ENCODE measurements around the gene KLHL24. TPM values are rescaled to one million over a fixed set of nuclear protein-coding genes. Genes with fewer than 3 reads are reported as not detected.
"Not testable (repeated sequence)": the region's sequence is repeated elsewhere in the genome, so short reads cannot be mapped to it uniquely, and the experiment has no call there.

The KLHL24 gene
- polyA plus RNA-seq, 6 donors from 2014 or later: 46.7 to 84.9 (median 65.3) TPM

GRCh38 chr3:183619624-183620251, 15.7 kb upstream of the KLHL24 start:
- no peaks in the 10 kb centered on the region for H3K4me1 Mint-ChIP-seq
- no peak overlapping the region for H3K27ac Mint-ChIP-seq
- DNase-seq: no peak
- H3K4me3 Mint-ChIP-seq: no peak overlapping the region
- H3K27me3 Mint-ChIP-seq: peaks cover 3 to 10% (median 10%) of the 10 kb centered on the region in 3 donors
- no peaks in the 10 kb centered on the region for H3K36me3 Mint-ChIP-seq
- H3K9me3 Mint-ChIP-seq: peaks cover 1 to 9% (median 3%) of the 10 kb centered on the region in 7 donors
- no peak for ATAC-seq (ENCODE audit: low read depth in 2 of 2)

DNA sequence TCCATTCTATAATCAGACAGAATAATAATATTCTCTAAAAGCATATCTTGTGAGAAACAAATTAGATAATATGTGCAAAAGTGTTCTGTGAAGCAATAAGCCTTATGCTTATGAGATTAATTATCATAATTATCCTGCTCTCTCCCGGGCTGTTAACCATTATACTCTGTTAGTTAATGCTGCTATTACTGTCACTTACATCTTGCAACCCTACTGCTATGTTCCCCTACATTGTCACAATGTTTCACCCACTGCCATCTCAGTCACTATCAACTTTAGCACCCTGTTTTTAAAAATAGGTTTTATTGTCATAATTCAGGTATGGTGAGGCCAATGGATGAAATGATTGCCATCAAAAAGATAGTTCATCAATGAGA, 15.2 kb upstream of the KLHL24 start:
- Mint-ChIP-seq H3K9me3 (peaks cover 1 to 9% (median 3%) of the 10 kb centered on the region in 7 donors), H3K36me3 (no peaks in the 10 kb centered on the region), H3K4me1 (no peaks in the 10 kb centered on the region), H3K27ac (no peak overlapping the region), H3K27me3 (peaks cover 3 to 12% (median 5%) of the 10 kb centered on the region in 3 donors), H3K4me3 (no peak overlapping the region)
- ATAC-seq (ENCODE audit: low read depth in 2 of 2) (no peak), DNase-seq (no peak)

DNA sequence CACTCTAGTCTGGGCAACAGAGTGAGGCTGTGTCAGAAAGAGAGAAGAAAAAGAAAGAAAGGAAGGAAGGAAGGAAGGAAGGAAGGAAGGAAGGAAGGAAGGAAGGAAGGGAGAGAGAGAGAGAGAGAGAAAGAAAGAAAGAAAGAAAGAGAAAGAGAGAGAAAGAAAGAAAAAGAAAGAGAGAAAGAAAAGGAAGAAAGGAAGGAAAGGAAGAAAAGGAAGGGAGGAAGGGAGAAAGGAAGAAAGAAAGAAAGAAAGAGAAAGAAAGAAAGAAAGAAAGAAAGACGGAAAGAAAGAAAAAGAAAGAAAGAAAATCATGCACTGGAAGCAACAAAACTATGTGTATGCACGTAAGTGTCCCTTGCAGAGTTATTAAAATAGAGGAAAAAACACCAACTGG, 12.9 kb upstream of the KLHL24 start:
- ATAC-seq (ENCODE audit: low read depth in 2 of 2); H3K9me3 Mint-ChIP-seq; DNase-seq; H3K27ac Mint-ChIP-seq; H3K4me1 Mint-ChIP-seq; H3K4me3 Mint-ChIP-seq; H3K36me3 Mint-ChIP-seq: not testable (repeated sequence)
- peaks cover 0 to 12% (median 3%) of the 10 kb centered on the region in 3 donors for H3K27me3 Mint-ChIP-seq

DNA sequence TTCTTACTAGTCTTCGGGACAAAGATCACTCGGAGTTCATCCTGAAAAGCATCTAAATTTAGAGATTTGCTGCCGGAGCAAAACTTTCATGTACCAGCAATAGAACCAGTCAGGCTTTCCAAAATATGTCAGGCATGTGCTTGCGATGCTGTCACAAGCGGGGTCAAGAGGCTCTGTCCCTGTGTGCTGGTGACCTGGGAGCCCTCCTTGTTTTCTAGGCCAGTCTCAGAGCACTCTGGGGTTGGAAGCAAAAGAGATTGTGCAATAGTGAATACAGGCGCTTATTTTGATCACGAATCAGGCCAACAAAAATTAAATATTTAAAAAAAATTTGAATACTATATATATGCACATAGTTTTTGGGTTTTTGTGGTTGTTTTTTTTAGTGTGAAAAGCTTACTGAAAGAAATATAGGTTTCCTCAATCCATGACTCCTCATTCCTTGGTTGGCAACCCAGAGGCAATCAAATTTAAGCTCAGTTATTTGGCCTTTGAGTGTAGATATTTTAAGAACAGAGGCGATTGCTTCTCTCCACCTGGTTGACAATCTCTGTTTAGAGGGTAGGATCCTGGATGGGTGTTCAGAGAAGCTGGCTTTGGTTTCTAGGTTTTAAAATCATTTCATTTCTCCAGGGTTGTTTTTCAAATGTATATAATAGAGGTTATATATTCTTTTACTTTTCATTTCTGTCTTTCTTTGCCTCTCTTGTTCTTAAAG, 8.4 kb upstream of the KLHL24 start:
- peaks cover 0 to 5% of the 10 kb centered on the region in 2 donors for H3K36me3 Mint-ChIP-seq
- no peak overlapping the region for H3K4me3 Mint-ChIP-seq
- no peak overlapping the region for H3K27ac Mint-ChIP-seq
- DNase-seq (no peak), ATAC-seq (ENCODE audit: low read depth in 2 of 2) (no peak)
- peaks cover 7 to 12% (median 8%) of the 10 kb centered on the region in 3 donors for H3K27me3 Mint-ChIP-seq
- no peaks in the 10 kb centered on the region for H3K9me3 Mint-ChIP-seq
- H3K4me1 Mint-ChIP-seq: no peaks in the 10 kb centered on the region

GRCh38 chr3:183629546-183630301, 5.7 kb upstream of the KLHL24 start:
- Mint-ChIP-seq H3K4me1 (peaks cover 0 to 5% (median 0%) of the 10 kb centered on the region in 3 donors), H3K36me3 (peaks cover 0 to 5% of the 10 kb centered on the region in 2 donors), H3K4me3 (peak overlapping the region in 1 of 8 donors; percentile 25), H3K27ac (peak overlapping the region in 2 of 6 donors; percentile 57 to 97), H3K27me3 (peaks cover 2 to 8% (median 7%) of the 10 kb centered on the region in 3 donors), H3K9me3 (no peaks in the 10 kb centered on the region)
- ATAC-seq (ENCODE audit: low read depth in 2 of 2) (no peak), DNase-seq (no peak)

DNA sequence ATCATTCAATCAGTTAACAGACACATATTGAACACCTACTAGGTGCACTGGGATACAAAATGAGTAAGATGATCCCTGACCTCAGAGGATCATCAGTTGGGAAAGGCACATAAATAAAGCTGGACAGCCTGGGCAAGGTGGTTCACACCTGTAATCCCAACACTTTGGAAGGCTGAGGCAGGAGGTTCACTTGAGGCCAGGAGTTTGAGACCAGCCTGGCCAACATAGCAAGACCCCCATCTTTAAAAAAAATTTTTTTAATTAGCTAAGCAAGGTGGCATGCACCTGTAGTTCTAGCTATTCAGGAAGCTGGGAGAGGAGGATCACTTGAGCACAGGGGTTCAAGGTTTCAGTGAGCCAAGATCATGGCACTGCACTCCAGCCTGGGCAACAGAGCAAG, 3.7 kb upstream of the KLHL24 start:
- no peak for ATAC-seq (ENCODE audit: low read depth in 2 of 2)
- H3K4me1 Mint-ChIP-seq: peaks cover 0 to 10% (median 5%) of the 10 kb centered on the region in 3 donors
- peaks cover 0 to 8% (median 7%) of the 10 kb centered on the region in 3 donors for H3K27me3 Mint-ChIP-seq
- H3K9me3 Mint-ChIP-seq: no peaks in the 10 kb centered on the region
- H3K4me3 Mint-ChIP-seq: peak overlapping the region in 2 of 8 donors; percentile 63 to 81
- peaks cover 0 to 5% of the 10 kb centered on the region in 2 donors for H3K36me3 Mint-ChIP-seq
- peak overlapping the region in 2 of 6 donors; percentile 67 to 70 for H3K27ac Mint-ChIP-seq
- no peak for DNase-seq

DNA sequence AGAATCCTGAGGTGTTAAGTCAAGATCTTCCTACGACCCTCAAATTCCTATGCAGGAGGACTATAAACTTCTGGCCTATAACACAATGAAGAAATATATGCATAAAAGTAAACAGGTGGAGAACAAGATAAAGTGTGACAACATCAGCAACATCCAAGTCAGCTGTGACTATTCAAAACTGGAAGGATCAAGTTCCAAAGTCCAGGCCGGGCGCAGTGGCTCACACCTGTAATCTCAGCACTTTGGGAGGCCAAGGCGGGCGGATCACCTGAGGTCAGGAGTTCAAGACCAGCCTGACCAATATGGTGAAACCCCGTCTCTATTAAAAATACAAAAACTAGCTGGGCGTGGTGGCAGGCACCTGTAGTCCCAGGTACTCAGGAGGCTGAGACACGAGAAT, 2.7 kb upstream of the KLHL24 start:
- not testable (repeated sequence) for ATAC-seq (ENCODE audit: low read depth in 2 of 2); DNase-seq; H3K27me3 Mint-ChIP-seq; H3K27ac Mint-ChIP-seq; H3K36me3 Mint-ChIP-seq; H3K9me3 Mint-ChIP-seq
- Mint-ChIP-seq H3K4me3 (peak overlapping the region in 1 of 8 donors; percentile 31), H3K4me1 (peaks cover 7 to 19% (median 15%) of the 10 kb centered on the region in 3 donors)

DNA sequence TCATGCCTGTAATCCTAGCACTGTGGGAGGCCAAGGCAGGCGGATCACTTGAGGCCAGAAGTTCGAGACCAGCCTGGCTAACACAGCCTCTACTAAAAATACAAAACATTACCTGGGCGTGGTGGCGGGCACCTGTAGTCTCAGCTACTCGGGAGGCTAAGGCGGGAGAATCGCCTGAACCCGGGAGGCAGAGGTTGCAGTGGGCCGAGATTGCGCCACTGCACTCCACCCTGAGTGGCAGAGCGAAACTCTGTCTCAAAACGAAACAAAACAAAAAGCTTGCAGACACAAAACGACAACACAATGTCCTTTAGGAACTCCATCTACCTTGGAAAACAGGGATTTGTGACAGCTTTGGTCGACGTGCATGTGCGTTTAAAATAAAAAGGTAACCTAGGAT, 716 bp upstream of the KLHL24 start:
- ATAC-seq (ENCODE audit: low read depth in 2 of 2): no peak
- Mint-ChIP-seq H3K9me3 (no peaks in the 10 kb centered on the region), H3K4me3 (peak overlapping the region; percentile 91 to 97 (median 97)), H3K27ac (peak overlapping the region in 5 of 6 donors; percentile 93 to 99 (median 97)), H3K4me1 (peaks cover 12 to 30% (median 23%) of the 10 kb centered on the region in 3 donors), H3K27me3 (no peaks in the 10 kb centered on the region), H3K36me3 (no peaks in the 10 kb centered on the region)
- no peak for DNase-seq

DNA sequence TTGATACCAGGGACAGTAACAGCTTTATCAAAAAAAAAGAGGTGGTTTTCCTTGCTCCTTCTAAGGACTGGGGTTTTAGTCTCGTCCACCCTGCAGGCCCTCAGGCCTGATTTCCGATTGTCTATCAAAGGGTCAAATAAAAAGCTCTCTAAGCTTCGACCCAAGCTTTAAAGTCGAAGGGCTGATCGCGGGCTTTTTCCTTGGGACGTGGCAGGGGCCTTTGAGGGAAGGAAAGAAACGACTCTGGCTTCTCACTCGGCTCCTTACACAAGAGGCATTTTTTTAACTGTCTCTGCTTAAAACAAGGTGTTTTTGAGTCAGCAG, 354 bp upstream of the KLHL24 start:
- Mint-ChIP-seq H3K27me3 (no peaks in the 10 kb centered on the region), H3K27ac (peak overlapping the region; percentile 93 to 99 (median 98)), H3K9me3 (no peaks in the 10 kb centered on the region), H3K4me1 (peaks cover 12 to 34% (median 27%) of the 10 kb centered on the region in 3 donors), H3K36me3 (peaks cover 0 to 3% of the 10 kb centered on the region in 2 donors), H3K4me3 (peak overlapping the region; percentile 91 to 97 (median 97))
- DNase-seq: no peak
- no peak for ATAC-seq (ENCODE audit: low read depth in 2 of 2)

- peak overlapping the region; percentile 91 to 97 (median 97) for H3K4me3 Mint-ChIP-seq
- DNase-seq: peak; percentile 95
- no peaks in the 10 kb centered on the region for H3K9me3 Mint-ChIP-seq
- no peaks in the 10 kb centered on the region for H3K27me3 Mint-ChIP-seq
- peak overlapping the region; percentile 97 to 99 (median 98) for H3K27ac Mint-ChIP-seq
- H3K4me1 Mint-ChIP-seq: peaks cover 14 to 36% (median 29%) of the 10 kb centered on the region in 3 donors
- ATAC-seq (ENCODE audit: low read depth in 2 of 2): peak; percentile 70 to 74
- H3K36me3 Mint-ChIP-seq: peaks cover under 1 to 5% of the 10 kb centered on the region in 2 donors
Observed at GRCh38 chr3:183636221-183637105, 1.0 kb downstream of the KLHL24 start.

GRCh38 chr3:183637106-183637486, 1.7 kb downstream of the KLHL24 start:
- Mint-ChIP-seq H3K4me1 (peaks cover 20 to 42% (median 35%) of the 10 kb centered on the region in 3 donors), H3K27ac (peak overlapping the region; percentile 67 to 97 (median 94)), H3K27me3 (no peaks in the 10 kb centered on the region), H3K4me3 (peak overlapping the region; percentile 91 to 97 (median 97)), H3K36me3 (peaks cover 5 to 11% of the 10 kb centered on the region in 2 donors), H3K9me3 (no peaks in the 10 kb centered on the region)
- ATAC-seq (ENCODE audit: low read depth in 2 of 2): no peak
- DNase-seq: no peak

- not testable (repeated sequence) for DNase-seq; ATAC-seq (ENCODE audit: low read depth in 2 of 2); H3K27me3 Mint-ChIP-seq; H3K9me3 Mint-ChIP-seq
- peak overlapping the region; percentile 44 to 97 (median 92) for H3K27ac Mint-ChIP-seq
- peaks cover 5 to 14% of the 10 kb centered on the region in 2 donors for H3K36me3 Mint-ChIP-seq
- H3K4me1 Mint-ChIP-seq: peaks cover 22 to 44% (median 35%) of the 10 kb centered on the region in 3 donors
- peak overlapping the region in 7 of 8 donors; percentile 91 to 97 (median 97) for H3K4me3 Mint-ChIP-seq
Observed at GRCh38 chr3:183637633-183638032, 2.2 kb downstream of the KLHL24 start.
